DOHH2 (cell line): ENCODE data around the gene RASGRP2.

Experiments
- H3F3A ChIP-seq: fragments of 200-600 bp; sonication (generic), shearing (Covaris generic); 2 replicates; pipeline ENCODE4 v1.6.0; 2016; ENCODE audit warnings: antibody characterized with exemption, mild to moderate bottlenecking; ENCODE audit not compliant: control insufficient read depth, insufficient read depth
- H3K27ac ChIP-seq: fragments of 200-600 bp; sonication (generic); 2 replicates; pipeline ENCODE4 v1.5.1; 2014; ENCODE audit warnings: low read depth, mild to moderate bottlenecking, low read length, moderate library complexity
- H3K27me3 ChIP-seq: fragments of 200-600 bp; sonication (generic); 2 replicates; pipeline ENCODE4 v1.6.1; 2014; ENCODE audit warnings: mild to moderate bottlenecking, low read length, mixed read lengths; ENCODE audit not compliant: control insufficient read depth
- H3K36me3 ChIP-seq: fragments of 200-600 bp; sonication (generic); 2 replicates; pipeline ENCODE4 v1.6.1; 2014; ENCODE audit warnings: mild to moderate bottlenecking, low read length, moderate library complexity, mixed read lengths; ENCODE audit not compliant: control insufficient read depth
- H3K4me1 ChIP-seq: fragments of 200-600 bp; sonication (generic); 2 replicates; pipeline ENCODE4 v1.6.1; 2014; ENCODE audit warnings: mild to moderate bottlenecking, low read length, mixed read lengths; ENCODE audit not compliant: control insufficient read depth
- H3K4me2 ChIP-seq: fragments of 200-600 bp; sonication (generic); 2 replicates; pipeline ENCODE4 v1.6.0; 2014; ENCODE audit warnings: mild to moderate bottlenecking, low read length, moderate library complexity
- H3K4me3 ChIP-seq: fragments of 200-600 bp; sonication (generic); 2 replicates; pipeline ENCODE4 v1.5.1; 2014; ENCODE audit warnings: mild to moderate bottlenecking, low read length, mixed read lengths
- H3K79me2 ChIP-seq: fragments of 200-600 bp; sonication (generic); 2 replicates; pipeline ENCODE4 v1.6.1; 2014; ENCODE audit warnings: mild to moderate bottlenecking, low read length, mixed read lengths; ENCODE audit not compliant: control insufficient read depth
- H3K9me2 ChIP-seq: fragments of 200-600 bp; sonication (generic); replicated peaks from 2 replicates; pipeline ENCODE4 v1.6.1; 2014; ENCODE audit warnings: mild to moderate bottlenecking, low read length, mixed read lengths; ENCODE audit not compliant: control insufficient read depth
- H3K9me3 ChIP-seq: fragments of 200-600 bp; sonication (generic); 2 replicates; pipeline ENCODE4 v1.6.1; 2014; ENCODE audit warnings: antibody characterized with exemption, low read length, mixed read lengths; ENCODE audit not compliant: control insufficient read depth, insufficient read depth
- H4K20me1 ChIP-seq: fragments of 200-600 bp; sonication (generic); 2 replicates; pipeline ENCODE4 v1.6.0; 2014; ENCODE audit warnings: low read depth, mild to moderate bottlenecking, antibody characterized with exemption, low read length, moderate library complexity; ENCODE audit not compliant: control insufficient read depth, insufficient read depth
- EZH2phosphoT487 ChIP-seq: fragments of 200-600 bp; sonication (generic); IDR thresholded peaks from 2 replicates; pipeline ENCODE4 v1.6.1; 2017; ENCODE audit warnings: borderline replicate concordance, mild to moderate bottlenecking, antibody characterized with exemption, low read length, moderate library complexity, mixed read lengths
- TF ChIP-seq, protein P1 (sequence below): fragments of 200-600 bp; sonication (generic); IDR thresholded peaks from one replicate; pipeline ENCODE4 v1.5.1; 2014; ENCODE audit warnings: antibody characterized with exemption, mild to moderate bottlenecking, low read depth, low read length; ENCODE audit not compliant: poor library complexity, severe bottlenecking

Gene RASGRP2

DNA sequence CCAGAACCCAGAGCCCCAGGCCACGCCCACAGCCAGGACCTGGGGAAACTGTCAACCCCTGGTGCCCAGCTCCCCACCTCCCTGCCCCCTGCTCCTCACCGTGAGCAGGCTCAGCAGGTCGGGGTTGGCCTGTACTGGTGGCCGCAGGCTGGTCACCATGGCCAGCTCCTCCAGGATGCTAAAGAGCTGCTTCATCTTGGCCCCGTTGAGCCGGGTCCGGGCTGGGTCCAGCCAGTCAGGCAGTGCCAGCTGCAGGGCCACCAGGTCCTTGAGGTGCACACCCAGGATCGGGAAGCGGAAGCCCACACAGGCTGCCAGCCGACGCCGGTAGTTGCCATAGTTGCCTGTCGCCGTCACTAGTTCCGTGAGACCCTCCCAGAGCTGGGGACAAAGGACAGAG is 7.3 kb downstream of the RASGRP2 start:
- H4K20me1 ChIP-seq, result no peaks in the 10 kb centered on the region
- TF ChIP-seq EZH2phosphoT487, result no peak
- TF ChIP-seq, protein P1, sequence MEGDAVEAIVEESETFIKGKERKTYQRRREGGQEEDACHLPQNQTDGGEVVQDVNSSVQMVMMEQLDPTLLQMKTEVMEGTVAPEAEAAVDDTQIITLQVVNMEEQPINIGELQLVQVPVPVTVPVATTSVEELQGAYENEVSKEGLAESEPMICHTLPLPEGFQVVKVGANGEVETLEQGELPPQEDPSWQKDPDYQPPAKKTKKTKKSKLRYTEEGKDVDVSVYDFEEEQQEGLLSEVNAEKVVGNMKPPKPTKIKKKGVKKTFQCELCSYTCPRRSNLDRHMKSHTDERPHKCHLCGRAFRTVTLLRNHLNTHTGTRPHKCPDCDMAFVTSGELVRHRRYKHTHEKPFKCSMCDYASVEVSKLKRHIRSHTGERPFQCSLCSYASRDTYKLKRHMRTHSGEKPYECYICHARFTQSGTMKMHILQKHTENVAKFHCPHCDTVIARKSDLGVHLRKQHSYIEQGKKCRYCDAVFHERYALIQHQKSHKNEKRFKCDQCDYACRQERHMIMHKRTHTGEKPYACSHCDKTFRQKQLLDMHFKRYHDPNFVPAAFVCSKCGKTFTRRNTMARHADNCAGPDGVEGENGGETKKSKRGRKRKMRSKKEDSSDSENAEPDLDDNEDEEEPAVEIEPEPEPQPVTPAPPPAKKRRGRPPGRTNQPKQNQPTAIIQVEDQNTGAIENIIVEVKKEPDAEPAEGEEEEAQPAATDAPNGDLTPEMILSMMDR, result no peak
- peaks cover 60% of the 10 kb centered on the region for H3K36me3 ChIP-seq

DNA sequence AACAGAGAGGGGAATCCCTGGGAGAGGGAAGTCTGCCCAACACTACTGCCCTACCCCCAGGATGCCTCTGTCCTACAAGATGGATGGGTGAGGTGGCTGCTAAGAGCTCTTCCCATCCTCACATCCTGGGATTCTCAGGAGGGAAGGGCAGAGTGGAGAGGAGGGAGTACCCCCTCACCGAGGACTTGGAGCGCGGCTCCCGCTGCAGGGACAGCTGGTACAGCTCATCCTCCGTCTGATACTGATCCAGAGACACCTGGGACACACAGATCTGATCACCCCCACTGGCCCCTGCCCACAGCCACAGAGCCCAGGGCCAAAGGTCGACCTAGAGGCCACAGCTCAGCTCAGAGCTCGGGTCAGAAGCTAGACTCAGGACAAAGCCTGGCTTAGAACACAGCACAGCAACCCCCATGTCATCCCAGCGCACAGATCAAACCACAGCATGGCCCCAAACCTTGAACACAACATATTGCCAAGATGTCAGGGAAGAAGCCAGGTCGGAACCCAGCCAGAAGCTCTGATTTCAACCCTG is 8.2 kb downstream of the RASGRP2 start:
- TF ChIP-seq EZH2phosphoT487, result no peak
- TF ChIP-seq, protein P1, result no peak
- no peaks in the 10 kb centered on the region for H3F3A ChIP-seq
- H3K4me2 ChIP-seq, result no peak overlapping the region
- H3K27ac ChIP-seq, result no peak overlapping the region
- no peaks in the 10 kb centered on the region for H3K9me2 ChIP-seq
- H3K4me1 ChIP-seq, result no peaks in the 10 kb centered on the region
- H3K27me3 ChIP-seq, result no peaks in the 10 kb centered on the region
- H3K36me3 ChIP-seq, result peaks cover 58% of the 10 kb centered on the region
- H3K9me3 ChIP-seq, result no peaks in the 10 kb centered on the region
- no peaks in the 10 kb centered on the region for H4K20me1 ChIP-seq
- H3K4me3 ChIP-seq, result no peak overlapping the region
- no peaks in the 10 kb centered on the region for H3K79me2 ChIP-seq

More for the DNA sequence above, 7.3 kb downstream of the RASGRP2 start:
- Histone ChIP-seq H3K4me3 (no peak overlapping the region), H3K4me2 (no peak overlapping the region), H3K27me3 (no peaks in the 10 kb centered on the region), H3K9me3 (no peaks in the 10 kb centered on the region), H3F3A (no peaks in the 10 kb centered on the region), H3K79me2 (peaks cover 1% of the 10 kb centered on the region), H3K9me2 (no peaks in the 10 kb centered on the region), H3K27ac (no peak overlapping the region), H3K4me1 (no peaks in the 10 kb centered on the region)

DNA sequence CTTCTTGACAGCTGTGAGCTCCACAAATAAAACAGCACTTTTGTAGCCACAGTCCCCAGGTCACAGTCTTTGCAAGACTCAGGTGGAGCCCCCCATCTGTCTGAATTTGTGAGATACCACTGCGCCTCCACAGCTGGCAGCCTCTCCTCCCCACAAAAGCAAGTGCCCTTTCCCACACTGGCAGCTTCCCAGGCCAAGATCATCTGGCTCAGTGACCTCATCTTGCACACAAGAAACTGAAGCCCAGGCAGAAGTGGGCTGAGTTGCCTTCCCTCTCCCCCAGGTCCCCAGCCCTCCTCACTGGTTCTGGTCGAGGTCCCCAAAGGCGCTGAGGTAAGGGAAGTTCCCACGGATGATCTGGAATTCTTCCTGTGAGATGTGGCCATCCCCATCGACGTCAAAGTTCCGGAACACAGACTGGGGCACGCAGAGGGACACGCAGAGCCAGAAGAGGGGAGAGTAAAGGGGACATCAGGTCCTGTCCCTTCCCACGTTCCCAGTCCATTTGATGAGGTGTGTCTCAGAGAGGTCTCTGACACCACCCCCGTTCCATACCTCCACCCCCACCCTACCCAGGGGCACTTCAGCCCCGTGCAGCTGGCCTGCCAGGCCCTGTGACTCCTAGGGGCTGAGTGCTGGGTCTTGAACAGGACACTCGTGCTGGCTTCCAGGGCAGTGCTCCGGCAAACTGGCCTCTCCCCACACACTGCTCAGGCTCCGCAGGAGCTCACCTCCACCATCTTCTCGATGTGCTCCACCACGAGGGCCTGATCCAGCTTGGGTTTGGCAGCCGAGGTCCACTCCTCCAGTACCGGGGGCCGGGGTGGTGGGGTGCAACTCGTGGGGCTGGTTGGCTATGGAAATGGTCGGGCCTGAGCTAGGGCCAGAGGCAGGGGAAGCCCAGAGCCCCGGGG is 8.9 kb downstream of the RASGRP2 start:
- Histone ChIP-seq H3K36me3 (peaks cover 58% of the 10 kb centered on the region), H4K20me1 (no peaks in the 10 kb centered on the region), H3K9me2 (no peaks in the 10 kb centered on the region), H3K27me3 (no peaks in the 10 kb centered on the region), H3K4me2 (no peak overlapping the region), H3F3A (no peaks in the 10 kb centered on the region), H3K27ac (no peak overlapping the region), H3K4me1 (no peaks in the 10 kb centered on the region), H3K79me2 (no peaks in the 10 kb centered on the region), H3K9me3 (no peaks in the 10 kb centered on the region), H3K4me3 (no peak overlapping the region)
- TF ChIP-seq, protein P1, result no peak
- TF ChIP-seq EZH2phosphoT487, result no peak
